Motor neuron (in vitro differentiated cells): Measurements from ENCODE around the gene ABCB11. TPM values are rescaled to one million over a fixed set of nuclear protein-coding genes. Genes with fewer than 3 reads are reported as not detected.
A peak's percentile ranks its signal among the peaks of the same experiment; 100 is the strongest.
"Not testable (repeated sequence)": the region's sequence is repeated elsewhere in the genome, so short reads cannot be mapped to it uniquely, and the experiment has no call there.

Experiments used
- ATAC-seq, 8 experiments: fragments of 200-7000 bp; cut with Tn5 transposase; replicated peaks in 6 of 8; 2 replicates each; pipeline ENCODE4 v1.8.0; 2021; ENCODE audit warnings: mild to moderate bottlenecking in 8 of 8, moderate library complexity in 8 of 8
- H3K27ac ChIP-seq, 2 donors: fragments of 250-450 bp; sonication (Bioruptor Pico); 2 replicates each; pipeline ENCODE4 v1.9.0; 2021; ENCODE audit warnings: antibody characterized with exemption in 2 of 2, mild to moderate bottlenecking in 2 of 2, moderate library complexity in 1 of 2
- H3K4me1 ChIP-seq, 2 donors: fragments of 250-450 bp; sonication (Bioruptor Pico); replicated peaks in 1 of 2; 2 replicates each; pipeline ENCODE4 v1.6.1; 2021; ENCODE audit warnings: antibody characterized with exemption in 2 of 2, mild to moderate bottlenecking in 2 of 2, moderate library complexity in 1 of 2
- H3K4me3 ChIP-seq, 5 donors: fragments of 250-450 bp; sonication (Bioruptor Pico); 2 replicates each; pipeline ENCODE4 v1.9.0; 2021; ENCODE audit warnings: antibody characterized with exemption in 5 of 5, mild to moderate bottlenecking in 5 of 5, moderate library complexity in 4 of 5
- WGBS, 10 experiments: fragments of 450-650 bp; shearing (Covaris generic); methylation state at CpG; one replicate each; pipeline ENCODE4 v1.0.0; 2022; 5-methylcytosine and 5-hydroxymethylcytosine counted together
- in situ Hi-C, 9 experiments: fragments of 400-800 bp; cut with MboI; loops; one replicate each; pipeline ENCODE4 v1.15.0; 2021; ENCODE audit warnings: low sequenced_read_pairs in 9 of 9, low pct_unique_long_range_greater_than_20kb in 2 of 9; ENCODE audit not compliant: unreplicated experiment in 9 of 9
- total RNA-seq, 8 experiments: library from RNA; unstranded; fragments of 300-600 nt; gene quantifications; 2 replicates each; pipeline versions ENCODE4 v1.2.3 to v1.2.4, GENCODE V29; 2022

The ABCB11 gene
- total RNA-seq, 8 experiments from 2014 or later = 0.04 to 0.47 (median 0.10) TPM; not detected in 3

GRCh38 chr2:168901003-168901402 lies 130.1 kb downstream of the ABCB11 start, which contains the start of gene G6PC2:
Gene G6PC2 (plus strand): TSS chr2:168901291. CDS start chr2:168901332, 41 bp downstream.
- 17 to 96% (median 73%) methylated on average over 1 to 5 of the region's 5 CpGs for WGBS, 10 experiments
- no peak within 1 kb of the TSS for H3K27ac ChIP-seq
- no peaks in the 10 kb centered on the region for H3K4me1 ChIP-seq
- ATAC-seq = no peak
- H3K4me3 ChIP-seq = no peak within 1 kb of the TSS
- in situ Hi-C loops = loop anchor here in 4 of 9 experiments (25.0 kb wide), 4 partner anchors 114 to 764 kb away; no protein-coding TSS in a partner anchor

- no peaks in the 10 kb centered on the region for H3K4me1 ChIP-seq
- WGBS, 10 experiments = 0 to 63% (median 60%) methylated on average over 1 of the region's 1 CpG; no CpG with 5 or more reads in 5 of the 10 experiments
- no peak overlapping the region for H3K4me3 ChIP-seq
- in situ Hi-C loops = no loop called here
- no peak overlapping the region for H3K27ac ChIP-seq
- no peak for ATAC-seq
Measured at GRCh38 chr2:168897449-168897848, 133.7 kb downstream of the ABCB11 start.

- in situ Hi-C loops = no loop called here
- ATAC-seq = no peak
- 0 to 100% (median 45%) methylated on average over 1 to 3 of the region's 4 CpGs; no CpG with 5 or more reads in 2 of the 10 experiments for WGBS, 10 experiments
Measured at GRCh38 chr2:168896783-168897182, 134.3 kb downstream of the ABCB11 start.

GRCh38 chr2:168895771-168896170 lies 135.4 kb downstream of the ABCB11 start:
- ATAC-seq = no peak
- in situ Hi-C loops = no loop called here
- Histone ChIP-seq H3K4me3 (no peak overlapping the region), H3K27ac (no peak overlapping the region), H3K4me1 (no peaks in the 10 kb centered on the region)

More at GRCh38 chr2:168896783-168897182, 134.3 kb downstream of the ABCB11 start:
- Histone ChIP-seq H3K4me3 (no peak overlapping the region), H3K27ac (no peak overlapping the region), H3K4me1 (no peaks in the 10 kb centered on the region)

GRCh38 chr2:168894720-168895119 lies 136.4 kb downstream of the ABCB11 start:
- Histone ChIP-seq H3K4me1 (no peaks in the 10 kb centered on the region), H3K4me3 (no peak overlapping the region), H3K27ac (no peak overlapping the region)
- in situ Hi-C loops = no loop called here
- ATAC-seq = no peak

GRCh38 chr2:168894101-168894500 lies 137.0 kb downstream of the ABCB11 start:
- ATAC-seq = no peak

GRCh38 chr2:168892327-168892726 lies 138.8 kb downstream of the ABCB11 start:
- no peak for ATAC-seq
- in situ Hi-C loops = no loop called here
- Histone ChIP-seq H3K27ac (no peak overlapping the region), H3K4me3 (no peak overlapping the region), H3K4me1 (no peaks in the 10 kb centered on the region)
- 60 to 100% (median 89%) methylated on average over 1 to 3 of the region's 3 CpGs for WGBS, 10 experiments

More at GRCh38 chr2:168894101-168894500, 137.0 kb downstream of the ABCB11 start:
- no peaks in the 10 kb centered on the region for H3K4me1 ChIP-seq
- 13 to 100% (median 88%) methylated on average over 1 of the region's 1 CpG; no CpG with 5 or more reads in 3 of the 10 experiments for WGBS, 10 experiments
- in situ Hi-C loops = no loop called here
- H3K4me3 ChIP-seq = no peak overlapping the region
- H3K27ac ChIP-seq = no peak overlapping the region

- in situ Hi-C loops = no loop called here
- H3K27ac ChIP-seq = no peak within 1 kb of the TSS
- peak within 1 kb of the TSS; percentile 31 to 51 (median 43) for H3K4me3 ChIP-seq
- peak; percentile 100 for ATAC-seq
- no peaks in the 10 kb centered on the region for H3K4me1 ChIP-seq
- WGBS, 10 experiments = 0 to 8% (median 0%) methylated on average over 1 to 24 of the region's 38 CpGs; no CpG with 5 or more reads in 1 of the 10 experiments
Measured at GRCh38 chr2:168890006-168890782, 140.9 kb downstream of the ABCB11 start, which contains the start of gene SPC25. Gene SPC25 (minus strand): TSS chr2:168890430. CDS start chr2:168889519, 911 bp downstream.

- peak overlapping the region in 3 of 5 donors; percentile 31 to 51 (median 50) for H3K4me3 ChIP-seq
- no peak for ATAC-seq
- no peak overlapping the region for H3K27ac ChIP-seq
- no peaks in the 10 kb centered on the region for H3K4me1 ChIP-seq
- in situ Hi-C loops = no loop called here
- WGBS, 10 experiments = 5 to 80% (median 20%) methylated on average over 1 to 3 of the region's 3 CpGs; no CpG with 5 or more reads in 3 of the 10 experiments
Measured at GRCh38 chr2:168889635-168890005, 141.5 kb downstream of the ABCB11 start.

- Histone ChIP-seq H3K4me3 (no peak overlapping the region), H3K4me1 (no peaks in the 10 kb centered on the region), H3K27ac (no peak overlapping the region)
- in situ Hi-C loops = no loop called here
- WGBS, 10 experiments = 83 to 100% (median 89%) methylated on average over 1 of the region's 1 CpG; no CpG with 5 or more reads in 5 of the 10 experiments
- ATAC-seq = no peak
Measured at GRCh38 chr2:168884975-168885374, 146.1 kb downstream of the ABCB11 start.

GRCh38 chr2:168882163-168882562 lies 149.0 kb downstream of the ABCB11 start:
- ATAC-seq, H3K4me1 ChIP-seq, H3K27ac ChIP-seq, in situ Hi-C loops, H3K4me3 ChIP-seq: not testable (repeated sequence)
- 90 to 100% (median 98%) methylated on average over 1 to 9 of the region's 12 CpGs for WGBS, 10 experiments

GRCh38 chr2:168874368-168875054 lies 156.6 kb downstream of the ABCB11 start:
- Histone ChIP-seq H3K27ac (no peak overlapping the region), H3K4me1 (no peaks in the 10 kb centered on the region), H3K4me3 (no peak overlapping the region)
- 29 to 100% (median 83%) methylated on average over 1 to 6 of the region's 6 CpGs; no CpG with 5 or more reads in 1 of the 10 experiments for WGBS, 10 experiments
- in situ Hi-C loops = no loop called here
- peak in 4 of 8 experiments; percentile 51 to 97 (median 70) for ATAC-seq

- H3K4me3 ChIP-seq, in situ Hi-C loops, H3K4me1 ChIP-seq, ATAC-seq, H3K27ac ChIP-seq: not testable (repeated sequence)
- 100% methylated on average over 1 of the region's 4 CpGs; no CpG with 5 or more reads in 9 of the 10 experiments for WGBS, 10 experiments
Measured at GRCh38 chr2:168870824-168871223, 160.3 kb downstream of the ABCB11 start.
